AML-193 (cell line): ENCODE measurements around the gene PIP5K1C.

Source experiments
- DNase-seq, 2 experiments: peaks; one replicate each; lab custom pipeline; 2025; lab: John Stamatoyannopoulos, UW

PIP5K1C gene

GRCh38 chr19:3610745-3611717, 89.2 kb downstream of the PIP5K1C start:
- no peak for DNase-seq

- no peak for DNase-seq
Observed at GRCh38 chr19:3609779-3610719, 90.2 kb downstream of the PIP5K1C start.

GRCh38 chr19:3608750-3609322, 91.4 kb downstream of the PIP5K1C start:
- no peak for DNase-seq

GRCh38 chr19:3608079-3608641, 92.1 kb downstream of the PIP5K1C start:
- DNase-seq, result no peak

GRCh38 chr19:3607303-3608078, 92.8 kb downstream of the PIP5K1C start:
- no peak for DNase-seq

GRCh38 chr19:3606690-3607289, 93.5 kb downstream of the PIP5K1C start, which contains the start of gene TBXA2R:
TSS of gene TBXA2R (minus strand) at chr19:3606875. CDS start at chr19:3600634, 6,241 bp downstream.
- no peak for DNase-seq

GRCh38 chr19:3606174-3606689, 94.0 kb downstream of the PIP5K1C start:
- no peak for DNase-seq

- DNase-seq, result no peak
Observed at GRCh38 chr19:3605770-3606169, 94.5 kb downstream of the PIP5K1C start.

GRCh38 chr19:3605361-3605760, 94.9 kb downstream of the PIP5K1C start:
- no peak for DNase-seq

- DNase-seq, result no peak
Observed at GRCh38 chr19:3604987-3605343, 95.3 kb downstream of the PIP5K1C start.

- no peak for DNase-seq
Observed at GRCh38 chr19:3604227-3604986, 95.9 kb downstream of the PIP5K1C start.

GRCh38 chr19:3603121-3603811, 97.0 kb downstream of the PIP5K1C start:
- DNase-seq, result no peak

- no peak for DNase-seq
Observed at GRCh38 chr19:3601021-3601420, 99.2 kb downstream of the PIP5K1C start.

GRCh38 chr19:3599776-3600187, 100.5 kb downstream of the PIP5K1C start:
- DNase-seq, result no peak

GRCh38 chr19:3595521-3596061, 104.7 kb downstream of the PIP5K1C start:
- DNase-seq, result no peak

- no peak for DNase-seq
Observed at GRCh38 chr19:3593156-3593555, 107.1 kb downstream of the PIP5K1C start.

GRCh38 chr19:3591876-3592613, 108.2 kb downstream of the PIP5K1C start:
- no peak for DNase-seq
